ENCODE measurements around the gene SH3RF3.

GRCh38 chr2:109411640-109412325 is 282.8 kb downstream of the SH3RF3 start:
- TF ChIP-seq, protein P1, sequence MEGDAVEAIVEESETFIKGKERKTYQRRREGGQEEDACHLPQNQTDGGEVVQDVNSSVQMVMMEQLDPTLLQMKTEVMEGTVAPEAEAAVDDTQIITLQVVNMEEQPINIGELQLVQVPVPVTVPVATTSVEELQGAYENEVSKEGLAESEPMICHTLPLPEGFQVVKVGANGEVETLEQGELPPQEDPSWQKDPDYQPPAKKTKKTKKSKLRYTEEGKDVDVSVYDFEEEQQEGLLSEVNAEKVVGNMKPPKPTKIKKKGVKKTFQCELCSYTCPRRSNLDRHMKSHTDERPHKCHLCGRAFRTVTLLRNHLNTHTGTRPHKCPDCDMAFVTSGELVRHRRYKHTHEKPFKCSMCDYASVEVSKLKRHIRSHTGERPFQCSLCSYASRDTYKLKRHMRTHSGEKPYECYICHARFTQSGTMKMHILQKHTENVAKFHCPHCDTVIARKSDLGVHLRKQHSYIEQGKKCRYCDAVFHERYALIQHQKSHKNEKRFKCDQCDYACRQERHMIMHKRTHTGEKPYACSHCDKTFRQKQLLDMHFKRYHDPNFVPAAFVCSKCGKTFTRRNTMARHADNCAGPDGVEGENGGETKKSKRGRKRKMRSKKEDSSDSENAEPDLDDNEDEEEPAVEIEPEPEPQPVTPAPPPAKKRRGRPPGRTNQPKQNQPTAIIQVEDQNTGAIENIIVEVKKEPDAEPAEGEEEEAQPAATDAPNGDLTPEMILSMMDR (IDR thresholded peaks at IDR 0.05) = no peak
- no peak for TF ChIP-seq POLR2A (IDR thresholded peaks at IDR 0.05)

All from breast epithelium (tissue), 3 donors.